NCI-H1694 (cell line): ENCODE results near the gene FGGY.
"Not testable (repeated sequence)": the region's sequence is repeated elsewhere in the genome, so short reads cannot be mapped to it uniquely, and the experiment has no call there.

Experiments
- DNase-seq: peaks from one replicate; lab custom pipeline; 2025; lab: John Stamatoyannopoulos, UW

The FGGY gene

GRCh38 chr1:59545830-59546229 is 248.9 kb downstream of the FGGY start:
- DNase-seq = no peak

- DNase-seq = no peak
Observed at GRCh38 chr1:59549066-59549837, 252.4 kb downstream of the FGGY start.

GRCh38 chr1:59549903-59550302 is 253.0 kb downstream of the FGGY start:
- no peak for DNase-seq

GRCh38 chr1:59552007-59552406 is 255.1 kb downstream of the FGGY start:
- no peak for DNase-seq

- DNase-seq = no peak
Observed at GRCh38 chr1:59553371-59553770, 256.5 kb downstream of the FGGY start.

GRCh38 chr1:59554011-59554663 is 257.2 kb downstream of the FGGY start:
- no peak for DNase-seq

GRCh38 chr1:59554752-59555151 is 257.9 kb downstream of the FGGY start:
- no peak for DNase-seq

- no peak for DNase-seq
Observed at GRCh38 chr1:59556398-59556797, 259.5 kb downstream of the FGGY start.

- no peak for DNase-seq
Observed at GRCh38 chr1:59556802-59557548, 260.1 kb downstream of the FGGY start.

- DNase-seq = no peak
Observed at GRCh38 chr1:59557549-59557885, 260.6 kb downstream of the FGGY start.

- not testable (repeated sequence) for DNase-seq
Observed at GRCh38 chr1:59558580-59558979, 261.7 kb downstream of the FGGY start.

- DNase-seq = no peak
Observed at GRCh38 chr1:59560807-59561450, 264.0 kb downstream of the FGGY start.

GRCh38 chr1:59561796-59562195 is 264.9 kb downstream of the FGGY start:
- no peak for DNase-seq

- no peak for DNase-seq
Observed at GRCh38 chr1:59564192-59564891, 267.4 kb downstream of the FGGY start.

- no peak for DNase-seq
Observed at GRCh38 chr1:59565611-59566410, 268.9 kb downstream of the FGGY start.

- no peak for DNase-seq
Observed at GRCh38 chr1:59568158-59568935, 271.5 kb downstream of the FGGY start.

- no peak for DNase-seq
Observed at GRCh38 chr1:59569198-59569597, 272.3 kb downstream of the FGGY start.

GRCh38 chr1:59570524-59570923 is 273.6 kb downstream of the FGGY start:
- DNase-seq = no peak

GRCh38 chr1:59574085-59574484 is 277.2 kb downstream of the FGGY start:
- no peak for DNase-seq

GRCh38 chr1:59577774-59578173 is 280.9 kb downstream of the FGGY start:
- no peak for DNase-seq
